Type B pancreatic cell (in vitro differentiated cells): Measurements from ENCODE around the gene TH. TPM values are rescaled to one million over a fixed set of nuclear protein-coding genes. Genes with fewer than 3 reads are reported as not detected.
A peak's percentile ranks its signal among the peaks of the same experiment; 100 is the strongest.

Experiments
- DNase-seq: peaks from one replicate; pipeline ENCODE4 v3.0.0; 2021; ENCODE audit warnings: mixed read lengths; ENCODE audit not compliant: unreplicated experiment; ENCODE audit errors: extremely low spot score
- H3K27ac Mint-ChIP-seq: 2 replicates; pipeline ENCODE4 v1.8.0; 2021; ENCODE audit warnings: mild to moderate bottlenecking, mixed read lengths
- H3K27me3 Mint-ChIP-seq: 2 replicates; pipeline ENCODE4 v1.8.0; 2021; ENCODE audit warnings: mixed read lengths
- H3K36me3 Mint-ChIP-seq: 2 replicates; pipeline ENCODE4 v1.8.0; 2021; ENCODE audit warnings: mixed read lengths
- H3K4me1 Mint-ChIP-seq: one replicate; pipeline ENCODE4 v1.8.0; 2021; ENCODE audit warnings: mixed read lengths; ENCODE audit not compliant: unreplicated experiment
- H3K4me3 Mint-ChIP-seq: 2 replicates; pipeline ENCODE4 v1.8.0; 2021; ENCODE audit warnings: mild to moderate bottlenecking, mixed read lengths
- H3K9me3 Mint-ChIP-seq: 2 replicates; pipeline ENCODE4 v1.8.0; 2021; ENCODE audit warnings: mixed read lengths
- CTCF ChIP-seq: fragments of 200-600 bp; sonication (generic); conservative IDR thresholded peaks from 2 replicates; pipeline ENCODE4 v1.5.0; 2021; ENCODE audit warnings: antibody characterized with exemption, mild to moderate bottlenecking
- total RNA-seq: library from RNA; stranded (reverse); gene quantifications from 2 replicates; pipeline ENCODE4 v1.2.1, GENCODE V29; 2021; ENCODE audit warnings: low replicate concordance

The TH gene
- total RNA-seq, 1 donor from 2014 or later, result 2.2 TPM

GRCh38 chr11:2136952-2137201 is 34.7 kb downstream of the TH start:
- no peak for TF ChIP-seq CTCF
- no peaks in the 10 kb centered on the region for H3K9me3 Mint-ChIP-seq
- peak overlapping the region; percentile 80 for H3K27ac Mint-ChIP-seq
- H3K27me3 Mint-ChIP-seq, result peaks cover 38% of the 10 kb centered on the region
- H3K4me3 Mint-ChIP-seq, result peak overlapping the region; percentile 89
- H3K36me3 Mint-ChIP-seq, result peaks cover 10% of the 10 kb centered on the region
- H3K4me1 Mint-ChIP-seq, result no peaks in the 10 kb centered on the region
- DNase-seq, result no peak

- DNase-seq, result no peak
- no peaks in the 10 kb centered on the region for H3K9me3 Mint-ChIP-seq
- H3K27ac Mint-ChIP-seq, result peak overlapping the region; percentile 81
- peak overlapping the region; percentile 89 for H3K4me3 Mint-ChIP-seq
- peaks cover 1% of the 10 kb centered on the region for H3K4me1 Mint-ChIP-seq
- peaks cover 38% of the 10 kb centered on the region for H3K27me3 Mint-ChIP-seq
- peaks cover 15% of the 10 kb centered on the region for H3K36me3 Mint-ChIP-seq
- TF ChIP-seq CTCF, result no peak
Measured at GRCh38 chr11:2136209-2136951, 35.2 kb downstream of the TH start.

- no peak for TF ChIP-seq CTCF
- Mint-ChIP-seq H3K4me3 (peak overlapping the region; percentile 89), H3K4me1 (peaks cover 3% of the 10 kb centered on the region), H3K27ac (peak overlapping the region; percentile 81), H3K36me3 (peaks cover 21% of the 10 kb centered on the region), H3K9me3 (no peaks in the 10 kb centered on the region), H3K27me3 (peaks cover 37% of the 10 kb centered on the region)
- no peak for DNase-seq
Measured at GRCh38 chr11:2135648-2136201, 35.9 kb downstream of the TH start.

GRCh38 chr11:2135018-2135569 is 36.5 kb downstream of the TH start:
- H3K4me1 Mint-ChIP-seq, result peaks cover 3% of the 10 kb centered on the region
- peak overlapping the region; percentile 89 for H3K4me3 Mint-ChIP-seq
- H3K27me3 Mint-ChIP-seq, result peaks cover 35% of the 10 kb centered on the region
- peak overlapping the region; percentile 81 for H3K27ac Mint-ChIP-seq
- no peaks in the 10 kb centered on the region for H3K9me3 Mint-ChIP-seq
- H3K36me3 Mint-ChIP-seq, result peaks cover 21% of the 10 kb centered on the region
- no peak for DNase-seq
- no peak for TF ChIP-seq CTCF

GRCh38 chr11:2134022-2135010 is 37.3 kb downstream of the TH start:
- peaks cover 3% of the 10 kb centered on the region for H3K4me1 Mint-ChIP-seq
- no peak for DNase-seq
- no peaks in the 10 kb centered on the region for H3K9me3 Mint-ChIP-seq
- H3K27me3 Mint-ChIP-seq, result peaks cover 33% of the 10 kb centered on the region
- H3K36me3 Mint-ChIP-seq, result peaks cover 21% of the 10 kb centered on the region
- TF ChIP-seq CTCF, result no peak
- no peak overlapping the region for H3K27ac Mint-ChIP-seq
- H3K4me3 Mint-ChIP-seq, result peak overlapping the region; percentile 89
